ENCODE measurements around the gene TANK.

GRCh38 chr2:161177969-161178368, 17.7 kb downstream of the TANK start:
- TF ChIP-seq SPI1 (IDR thresholded peaks at IDR 0.05; ENCODE audit: low read depth, low read length) (peak; percentile 90), POLR2AphosphoS5 (IDR thresholded peaks at IDR 0.05; ENCODE audit: low read depth, low read length) (no peak), POLR2A (IDR thresholded peaks at IDR 0.05; ENCODE audit: low read depth, low read length) (no peak), TAF1 (IDR thresholded peaks at IDR 0.05; ENCODE audit: low read depth, low read length) (no peak)

Measured in GM12891 (cell line).